ENCODE results near the gene PABPN1.

DNA sequence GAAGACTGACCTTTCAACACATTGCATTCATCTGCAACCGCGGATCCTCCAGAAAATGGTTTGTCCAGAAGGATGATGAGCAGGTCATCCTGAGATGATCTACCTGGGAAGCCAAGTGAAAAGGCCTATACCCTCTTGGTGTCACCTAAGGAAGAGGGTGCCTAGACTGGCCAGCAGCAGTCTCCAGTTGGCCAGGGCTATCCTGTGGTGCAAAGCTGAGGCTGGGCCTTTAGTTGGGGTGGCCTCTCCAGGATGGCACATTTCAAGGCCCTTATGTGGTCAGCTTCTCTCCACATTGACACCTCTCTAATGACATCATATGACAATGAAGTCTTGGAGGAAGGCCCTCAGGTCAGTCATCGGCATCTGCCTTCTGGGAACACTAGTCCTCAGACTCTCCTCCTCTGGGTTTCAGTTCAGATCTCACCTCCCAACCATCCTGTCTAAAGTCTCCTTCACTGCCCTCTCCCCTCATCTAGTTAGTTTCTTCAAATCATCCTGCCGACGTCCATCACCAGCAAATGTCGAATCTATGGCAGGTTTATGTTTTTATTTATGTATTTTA lies 34.7 kb downstream of the PABPN1 start:
- TF ChIP-seq, protein P1, sequence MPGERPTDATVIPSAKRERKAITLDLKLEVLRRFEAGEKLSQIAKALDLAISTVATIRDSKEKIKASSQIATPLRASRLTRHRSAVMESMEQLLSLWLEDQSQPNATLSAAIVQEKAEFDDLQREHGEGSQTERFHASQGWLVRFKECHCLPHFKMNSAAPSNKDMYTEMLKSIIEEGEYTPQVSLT (CRISPR knock-in tag; IDR thresholded peaks at IDR 0.05; ENCODE audit: borderline replicate concordance, low read depth), result no peak
- TF ChIP-seq ZNF180 (CRISPR knock-in tag; IDR thresholded peaks at IDR 0.05; ENCODE audit: borderline replicate concordance, low read depth), result no peak
- TF ChIP-seq ZNF24 (IDR thresholded peaks at IDR 0.05), result no peak
- no peak for TF ChIP-seq ARID2 (CRISPR knock-in tag; IDR thresholded peaks at IDR 0.05; ENCODE audit: borderline replicate concordance)
- peak; percentile 93 for TF ChIP-seq EZH2 (conservative IDR thresholded peaks at IDR 0.05; ENCODE audit: low read depth, low read length)
- no peak for TF ChIP-seq ZNF253 (CRISPR knock-in tag; IDR thresholded peaks at IDR 0.05; ENCODE audit: borderline replicate concordance)
- no peak for TF ChIP-seq ZC3H13 (CRISPR knock-in tag; IDR thresholded peaks at IDR 0.05)
- no peak for TF ChIP-seq RAD21 (CRISPR knock-in tag; IDR thresholded peaks at IDR 0.05)
- TF ChIP-seq SIX4 (CRISPR knock-in tag; IDR thresholded peaks at IDR 0.05), result no peak
- TF ChIP-seq ZKSCAN1 (IDR thresholded peaks at IDR 0.05; ENCODE audit: low read length), result no peak
